HepG2 (cell line): ENCODE results near the gene CTSW. TPM values are rescaled to one million over a fixed set of nuclear protein-coding genes. Genes with fewer than 3 reads are reported as not detected.

Experiments
- BORCS8-MEF2B ChIP-seq: sonication (generic); formaldehyde crosslinking; IDR thresholded peaks from 2 replicates; pipeline ENCODE4 v1.8.0; 2022; ENCODE audit warnings: mild to moderate bottlenecking, missing genetic modification reagents
- CREM ChIP-seq, 2 experiments: sonication (generic) in 1 of 2; formaldehyde crosslinking in 1 of 2; IDR thresholded peaks; 2 replicates each; pipeline versions ENCODE4 v1.4.0 to v1.6.1; 2016 to 2020; ENCODE audit warnings: antibody characterized with exemption in 1 of 2, mild to moderate bottlenecking in 1 of 2, missing genetic modification reagents in 1 of 2
- GPN1 ChIP-seq: sonication (generic); formaldehyde crosslinking; IDR thresholded peaks from 2 replicates; pipeline ENCODE4 v1.5.1; 2020; ENCODE audit warnings: missing genetic modification reagents, borderline replicate concordance
- HDAC1 ChIP-seq: sonication (generic); formaldehyde crosslinking; IDR thresholded peaks from 2 replicates; pipeline ENCODE4 v1.5.1; 2020; ENCODE audit warnings: mild to moderate bottlenecking, missing genetic modification reagents
- HNF4A ChIP-seq: sonication (generic); formaldehyde crosslinking; IDR thresholded peaks from 2 replicates; pipeline ENCODE4 v1.4.0; 2020; ENCODE audit warnings: missing genetic modification reagents
- MEIS1 ChIP-seq: sonication (generic); formaldehyde crosslinking; IDR thresholded peaks from 2 replicates; pipeline ENCODE4 v1.9.0; 2021; ENCODE audit warnings: mild to moderate bottlenecking, missing genetic modification reagents, moderate library complexity, borderline replicate concordance
- NR2F6 ChIP-seq, 2 experiments: IDR thresholded peaks; 2 replicates each; pipeline ENCODE4 v1.6.1; 2016; ENCODE audit warnings: antibody characterized with exemption in 1 of 2, mild to moderate bottlenecking in 1 of 2
- RCOR2 ChIP-seq: IDR thresholded peaks from 2 replicates; pipeline ENCODE4 v1.6.1; 2016; ENCODE audit warnings: missing biosample characterization, missing genetic modification reagents
- RXRA ChIP-seq: sonication (generic); formaldehyde crosslinking; IDR thresholded peaks from 2 replicates; pipeline ENCODE4 v1.5.1; 2020; ENCODE audit warnings: missing genetic modification reagents
- SNAPC2 ChIP-seq: sonication (generic); formaldehyde crosslinking; IDR thresholded peaks from 2 replicates; pipeline ENCODE4 v1.8.1; 2022; ENCODE audit warnings: mild to moderate bottlenecking, missing genetic modification reagents
- STAG1 ChIP-seq: sonication (generic); formaldehyde crosslinking; IDR thresholded peaks from 2 replicates; pipeline ENCODE4 v1.4.0; 2020; ENCODE audit warnings: missing genetic modification reagents
- TBX2 ChIP-seq: sonication (generic); formaldehyde crosslinking; IDR thresholded peaks from 2 replicates; pipeline ENCODE4 v1.5.0; 2020; ENCODE audit warnings: missing genetic modification reagents, mild to moderate bottlenecking, borderline replicate concordance
- TCF12 ChIP-seq, 2 experiments: fragments of 450-650 bp in 1 of 2; sonication (generic) in 1 of 2; formaldehyde crosslinking in 1 of 2; IDR thresholded peaks; 2 replicates each; pipeline versions ENCODE4 v1.6.1 to v1.8.0; 2017 to 2022; ENCODE audit warnings: antibody characterized with exemption in 1 of 2, mild to moderate bottlenecking in 1 of 2, missing genetic modification reagents in 1 of 2, moderate library complexity in 1 of 2
- ZBTB1 ChIP-seq: sonication (generic); formaldehyde crosslinking; IDR thresholded peaks from 2 replicates; pipeline ENCODE4 v1.4.0; 2020; ENCODE audit warnings: missing genetic modification reagents, borderline replicate concordance
- ZNF343 ChIP-seq: sonication (generic); formaldehyde crosslinking; IDR thresholded peaks from 2 replicates; pipeline ENCODE4 v1.4.0; 2020; ENCODE audit warnings: mild to moderate bottlenecking, missing genetic modification reagents
- ZNF430 ChIP-seq: sonication (generic); formaldehyde crosslinking; IDR thresholded peaks from 2 replicates; pipeline ENCODE4 v1.9.0; 2021; ENCODE audit warnings: mild to moderate bottlenecking, missing genetic modification reagents
- ZNF431 ChIP-seq: sonication (generic); formaldehyde crosslinking; IDR thresholded peaks from 2 replicates; pipeline ENCODE4 v1.9.0; 2022; ENCODE audit warnings: missing genetic modification reagents, low read depth, mild to moderate bottlenecking, borderline replicate concordance
- ZNF546 ChIP-seq: sonication (generic); formaldehyde crosslinking; conservative IDR thresholded peaks from 2 replicates; pipeline ENCODE4 v1.8.1; 2023; ENCODE audit warnings: mild to moderate bottlenecking, missing genetic modification reagents
- ZNF605 ChIP-seq: sonication (generic); formaldehyde crosslinking; IDR thresholded peaks from 2 replicates; pipeline ENCODE4 v1.8.0; 2022; ENCODE audit warnings: mild to moderate bottlenecking, missing genetic modification reagents
- ZNF790 ChIP-seq: sonication (generic); formaldehyde crosslinking; IDR thresholded peaks from 2 replicates; pipeline ENCODE4 v1.8.0; 2022; ENCODE audit warnings: missing genetic modification reagents, mild to moderate bottlenecking, borderline replicate concordance
- polyA plus RNA-seq, 8 experiments: library from polyadenylated mRNA; depleted of rRNA in 3 of 8; stranded (reverse) in 7 of 8; unstranded in 1 of 8; fragments of >200 nt; fragmentation: Illumina TruSeq in 4 of 8; extraction: Trizol in 4 of 8; gene quantifications; 2 replicates each; pipeline versions ENCODE4 v1.2.1 to v1.2.3, GENCODE V29; 2011 to 2016; ENCODE audit warnings: low read depth in 4 of 8, missing spikeins in 1 of 8, mixed read lengths in 1 of 8; ENCODE audit not compliant: insufficient read depth in 1 of 8
- total RNA-seq, 5 experiments: library from RNA; depleted of rRNA; stranded (reverse); fragments of >200 nt; fragmentation: Illumina TruSeq; extraction: Trizol; gene quantifications; 2 replicates each; pipeline ENCODE4 v1.2.3, GENCODE V29; 2016; ENCODE audit warnings: low read depth in 1 of 5
- TF ChIP-seq, protein P1 (sequence below): sonication (generic); formaldehyde crosslinking; IDR thresholded peaks from 2 replicates; pipeline ENCODE4 v1.4.0; 2020; ENCODE audit warnings: missing genetic modification reagents
- TF ChIP-seq, protein P2 (sequence below): sonication (generic); formaldehyde crosslinking; IDR thresholded peaks from 2 replicates; pipeline ENCODE4 v1.4.0; 2020; ENCODE audit warnings: missing genetic modification reagents
- TF ChIP-seq, protein P3 (sequence below): sonication (generic); formaldehyde crosslinking; IDR thresholded peaks from 2 replicates; pipeline ENCODE4 v1.4.0; 2020; ENCODE audit warnings: mild to moderate bottlenecking, missing genetic modification reagents
- TF ChIP-seq, protein P4 (sequence below): sonication (generic); formaldehyde crosslinking; IDR thresholded peaks from 2 replicates; pipeline ENCODE4 v1.5.1; 2020; ENCODE audit warnings: missing genetic modification reagents, mild to moderate bottlenecking, borderline replicate concordance

CTSW gene
- total and polyA plus RNA-seq, 2 of the 13 experiments (the other 11 are each of a cell fraction or from before 2014, with no cell fraction given): 0.09 TPM; not detected in 1

DNA sequence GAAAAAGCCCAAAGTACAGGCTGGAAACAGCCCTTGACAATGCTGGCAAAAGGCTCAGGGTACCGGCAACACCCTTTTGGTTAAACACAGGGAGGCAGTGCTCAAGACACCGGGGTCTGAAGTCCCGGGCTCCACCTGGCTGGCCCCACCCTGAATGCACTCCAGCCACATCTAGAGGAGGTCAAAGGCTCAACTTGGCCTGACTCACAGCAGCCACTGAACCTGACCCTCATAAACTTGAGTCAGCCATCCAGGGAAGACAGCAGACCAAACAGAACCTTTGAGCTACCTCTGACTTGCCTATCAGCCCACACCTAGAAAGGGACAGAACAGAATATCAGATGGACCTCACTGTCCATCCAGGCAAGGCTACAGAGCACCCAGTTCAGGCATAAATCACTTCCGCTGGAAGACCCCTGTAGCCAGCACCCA is 25.5 kb upstream of the CTSW start (continued):
- TF ChIP-seq, protein P1, sequence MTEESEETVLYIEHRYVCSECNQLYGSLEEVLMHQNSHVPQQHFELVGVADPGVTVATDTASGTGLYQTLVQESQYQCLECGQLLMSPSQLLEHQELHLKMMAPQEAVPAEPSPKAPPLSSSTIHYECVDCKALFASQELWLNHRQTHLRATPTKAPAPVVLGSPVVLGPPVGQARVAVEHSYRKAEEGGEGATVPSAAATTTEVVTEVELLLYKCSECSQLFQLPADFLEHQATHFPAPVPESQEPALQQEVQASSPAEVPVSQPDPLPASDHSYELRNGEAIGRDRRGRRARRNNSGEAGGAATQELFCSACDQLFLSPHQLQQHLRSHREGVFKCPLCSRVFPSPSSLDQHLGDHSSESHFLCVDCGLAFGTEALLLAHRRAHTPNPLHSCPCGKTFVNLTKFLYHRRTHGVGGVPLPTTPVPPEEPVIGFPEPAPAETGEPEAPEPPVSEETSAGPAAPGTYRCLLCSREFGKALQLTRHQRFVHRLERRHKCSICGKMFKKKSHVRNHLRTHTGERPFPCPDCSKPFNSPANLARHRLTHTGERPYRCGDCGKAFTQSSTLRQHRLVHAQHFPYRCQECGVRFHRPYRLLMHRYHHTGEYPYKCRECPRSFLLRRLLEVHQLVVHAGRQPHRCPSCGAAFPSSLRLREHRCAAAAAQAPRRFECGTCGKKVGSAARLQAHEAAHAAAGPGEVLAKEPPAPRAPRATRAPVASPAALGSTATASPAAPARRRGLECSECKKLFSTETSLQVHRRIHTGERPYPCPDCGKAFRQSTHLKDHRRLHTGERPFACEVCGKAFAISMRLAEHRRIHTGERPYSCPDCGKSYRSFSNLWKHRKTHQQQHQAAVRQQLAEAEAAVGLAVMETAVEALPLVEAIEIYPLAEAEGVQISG: peak; percentile 53; the same call in 1 of the 2 replicates
- TF ChIP-seq NR2F6 (IDR thresholded peaks at IDR 0.05): peak; percentile 63
- peak; percentile 68 for TF ChIP-seq NR2F6 (CRISPR knock-in tag; IDR thresholded peaks at IDR 0.05)
- TF ChIP-seq, protein P2, sequence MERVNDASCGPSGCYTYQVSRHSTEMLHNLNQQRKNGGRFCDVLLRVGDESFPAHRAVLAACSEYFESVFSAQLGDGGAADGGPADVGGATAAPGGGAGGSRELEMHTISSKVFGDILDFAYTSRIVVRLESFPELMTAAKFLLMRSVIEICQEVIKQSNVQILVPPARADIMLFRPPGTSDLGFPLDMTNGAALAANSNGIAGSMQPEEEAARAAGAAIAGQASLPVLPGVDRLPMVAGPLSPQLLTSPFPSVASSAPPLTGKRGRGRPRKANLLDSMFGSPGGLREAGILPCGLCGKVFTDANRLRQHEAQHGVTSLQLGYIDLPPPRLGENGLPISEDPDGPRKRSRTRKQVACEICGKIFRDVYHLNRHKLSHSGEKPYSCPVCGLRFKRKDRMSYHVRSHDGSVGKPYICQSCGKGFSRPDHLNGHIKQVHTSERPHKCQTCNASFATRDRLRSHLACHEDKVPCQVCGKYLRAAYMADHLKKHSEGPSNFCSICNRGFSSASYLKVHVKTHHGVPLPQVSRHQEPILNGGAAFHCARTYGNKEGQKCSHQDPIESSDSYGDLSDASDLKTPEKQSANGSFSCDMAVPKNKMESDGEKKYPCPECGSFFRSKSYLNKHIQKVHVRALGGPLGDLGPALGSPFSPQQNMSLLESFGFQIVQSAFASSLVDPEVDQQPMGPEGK (CRISPR knock-in tag): peak; percentile 48; the same call in 1 of the 2 replicates
- no peak for TF ChIP-seq ZBTB1 (CRISPR knock-in tag)
- no peak for TF ChIP-seq STAG1 (CRISPR knock-in tag)
- TF ChIP-seq CREM (IDR thresholded peaks at IDR 0.05): peak; percentile 38; the same call in 1 of the 2 replicates
- TF ChIP-seq CREM (CRISPR knock-in tag; IDR thresholded peaks at IDR 0.05): no peak
- no peak for TF ChIP-seq ZNF790 (CRISPR knock-in tag)
- TF ChIP-seq ZNF431 (CRISPR knock-in tag): peak; percentile 59; the same call in 1 of the 2 replicates
- no peak for TF ChIP-seq ZNF605
- TF ChIP-seq RXRA (CRISPR knock-in tag): peak; percentile 97
- no peak for TF ChIP-seq ZNF343 (CRISPR knock-in tag)
- TF ChIP-seq GPN1 (CRISPR knock-in tag): no peak
- TF ChIP-seq ZNF546 (CRISPR knock-in tag): no peak
- peak; percentile 51 for TF ChIP-seq HDAC1 (CRISPR knock-in tag)
- TF ChIP-seq, protein P3, sequence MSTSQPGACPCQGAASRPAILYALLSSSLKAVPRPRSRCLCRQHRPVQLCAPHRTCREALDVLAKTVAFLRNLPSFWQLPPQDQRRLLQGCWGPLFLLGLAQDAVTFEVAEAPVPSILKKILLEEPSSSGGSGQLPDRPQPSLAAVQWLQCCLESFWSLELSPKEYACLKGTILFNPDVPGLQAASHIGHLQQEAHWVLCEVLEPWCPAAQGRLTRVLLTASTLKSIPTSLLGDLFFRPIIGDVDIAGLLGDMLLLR (CRISPR knock-in tag): no peak
- TF ChIP-seq ZNF430 (CRISPR knock-in tag): peak; percentile 22; the same call in 1 of the 2 replicates
- no peak for TF ChIP-seq BORCS8-MEF2B (CRISPR knock-in tag)
- peak; percentile 85 for TF ChIP-seq HNF4A (CRISPR knock-in tag)
- no peak for TF ChIP-seq RCOR2
- no peak for TF ChIP-seq SNAPC2 (CRISPR knock-in tag)
- TF ChIP-seq TCF12 (IDR thresholded peaks at IDR 0.05): no peak
- TF ChIP-seq TCF12 (CRISPR knock-in tag; IDR thresholded peaks at IDR 0.05): no peak
- no peak for TF ChIP-seq TBX2
- TF ChIP-seq MEIS1: 0 out of 2 replicates have a peak, but pooled peaks have one; percentile 50
- TF ChIP-seq, protein P4, sequence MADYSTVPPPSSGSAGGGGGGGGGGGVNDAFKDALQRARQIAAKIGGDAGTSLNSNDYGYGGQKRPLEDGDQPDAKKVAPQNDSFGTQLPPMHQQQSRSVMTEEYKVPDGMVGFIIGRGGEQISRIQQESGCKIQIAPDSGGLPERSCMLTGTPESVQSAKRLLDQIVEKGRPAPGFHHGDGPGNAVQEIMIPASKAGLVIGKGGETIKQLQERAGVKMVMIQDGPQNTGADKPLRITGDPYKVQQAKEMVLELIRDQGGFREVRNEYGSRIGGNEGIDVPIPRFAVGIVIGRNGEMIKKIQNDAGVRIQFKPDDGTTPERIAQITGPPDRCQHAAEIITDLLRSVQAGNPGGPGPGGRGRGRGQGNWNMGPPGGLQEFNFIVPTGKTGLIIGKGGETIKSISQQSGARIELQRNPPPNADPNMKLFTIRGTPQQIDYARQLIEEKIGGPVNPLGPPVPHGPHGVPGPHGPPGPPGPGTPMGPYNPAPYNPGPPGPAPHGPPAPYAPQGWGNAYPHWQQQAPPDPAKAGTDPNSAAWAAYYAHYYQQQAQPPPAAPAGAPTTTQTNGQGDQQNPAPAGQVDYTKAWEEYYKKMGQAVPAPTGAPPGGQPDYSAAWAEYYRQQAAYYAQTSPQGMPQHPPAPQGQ (CRISPR knock-in tag): no peak
